ENCODE measurements around the gene FGF2. TPM values are rescaled to one million over a fixed set of nuclear protein-coding genes. Genes with fewer than 3 reads are reported as not detected.
"Not testable (repeated sequence)": the region's sequence is repeated elsewhere in the genome, so short reads cannot be mapped to it uniquely, and the experiment has no call there.

The FGF2 gene
- polyA plus RNA-seq, 1 of the 3 experiments (the other 2 are of a cell fraction) = 11.1 TPM

GRCh38 chr4:122810669-122811068 is 16.0 kb upstream of the FGF2 start:
- TF ChIP-seq TAF1 (IDR thresholded peaks at IDR 0.05; ENCODE audit: borderline replicate concordance, low read depth, low read length) (no peak), REST (IDR thresholded peaks at IDR 0.05; ENCODE audit: low read depth, low read length) (no peak)
- Histone ChIP-seq H3K4me2 (no peak overlapping the region), H3K36me3 (replicated peaks in 1 of 2; ENCODE audit: control insufficient read depth in 1 of 2, insufficient read depth in 2 of 2, low read length in 1 of 2) (no peaks in the 10 kb centered on the region)

GRCh38 chr4:122811781-122812180 is 14.8 kb upstream of the FGF2 start:
- H2AFZ ChIP-seq (ENCODE audit: low read depth); H3K4me3 ChIP-seq (ENCODE audit: low read depth in 2 of 2, low read length in 1 of 2); H3K36me3 ChIP-seq (replicated peaks in 1 of 2; ENCODE audit: control insufficient read depth in 1 of 2, insufficient read depth in 2 of 2, low read length in 1 of 2); H3F3A ChIP-seq (replicated peaks; ENCODE audit: insufficient read depth); H3K4me1 ChIP-seq (ENCODE audit: control insufficient read depth in 1 of 2, insufficient read depth in 2 of 2, low read depth in 1 of 2, low read length in 1 of 2); H3K79me2 ChIP-seq (ENCODE audit: insufficient read depth); POLR2A ChIA-PET; H3K4me2 ChIP-seq; H3K9me2 ChIP-seq; H3K27me3 ChIP-seq (ENCODE audit: insufficient read depth); H3K9ac ChIP-seq; H4K20me1 ChIP-seq (ENCODE audit: insufficient read depth); H3K9me3 ChIP-seq; H3K27ac ChIP-seq (ENCODE audit: low read depth in 2 of 2, low read length in 1 of 2); DNase-seq; CTCF ChIA-PET: not testable (repeated sequence)
- WGBS (ENCODE audit: low lambda C conversion rate) = 100% methylated on average over 6 of the region's 32 CpGs

More at GRCh38 chr4:122810669-122811068, 16.0 kb upstream of the FGF2 start:
- WGBS (ENCODE audit: low lambda C conversion rate) = 100% methylated on average over 1 of the region's 1 CpG
- Histone ChIP-seq H3K4me1 (ENCODE audit: control insufficient read depth in 1 of 2, insufficient read depth in 2 of 2, low read depth in 1 of 2, low read length in 1 of 2) (peaks cover 0 to 4% of the 10 kb centered on the region in 2 experiments; a peak in 1 of 4 replicates), H4K20me1 (ENCODE audit: insufficient read depth) (no peaks in the 10 kb centered on the region), H2AFZ (ENCODE audit: low read depth) (no peak overlapping the region), H3K9me2 (no peaks in the 10 kb centered on the region), H3K9me3 (no peaks in the 10 kb centered on the region), H3K79me2 (ENCODE audit: insufficient read depth) (no peaks in the 10 kb centered on the region), H3K9ac (no peak overlapping the region), H3K27ac (ENCODE audit: low read depth in 2 of 2, low read length in 1 of 2) (no peak overlapping the region), H3K4me3 (ENCODE audit: low read depth in 2 of 2, low read length in 1 of 2) (no peak overlapping the region), H3K27me3 (ENCODE audit: insufficient read depth) (no peaks in the 10 kb centered on the region), H3F3A (replicated peaks; ENCODE audit: insufficient read depth) (no peaks in the 10 kb centered on the region)
- DNase-seq = no peak
- CTCF ChIA-PET = no interaction called here
- POLR2A ChIA-PET = no interaction called here

- H3K9ac ChIP-seq; H2AFZ ChIP-seq (ENCODE audit: low read depth); H3K9me2 ChIP-seq; H3K27me3 ChIP-seq (ENCODE audit: insufficient read depth); H3K4me1 ChIP-seq (ENCODE audit: control insufficient read depth in 1 of 2, insufficient read depth in 2 of 2, low read depth in 1 of 2, low read length in 1 of 2); H3K4me3 ChIP-seq (ENCODE audit: low read depth in 2 of 2, low read length in 1 of 2); H3K27ac ChIP-seq (ENCODE audit: low read depth in 2 of 2, low read length in 1 of 2); H3K4me2 ChIP-seq; H3K9me3 ChIP-seq; POLR2A ChIA-PET; H4K20me1 ChIP-seq (ENCODE audit: insufficient read depth); H3K79me2 ChIP-seq (ENCODE audit: insufficient read depth); H3K36me3 ChIP-seq (replicated peaks in 1 of 2; ENCODE audit: control insufficient read depth in 1 of 2, insufficient read depth in 2 of 2, low read length in 1 of 2); DNase-seq: not testable (repeated sequence)
- 67% methylated on average over 2 of the region's 3 CpGs for WGBS (ENCODE audit: low lambda C conversion rate)
- CTCF ChIA-PET = interaction anchor here (1.1 to 1.5 kb wide), 2 partner anchors 55 to 102 kb away, joined by 4 read pairs; no protein-coding TSS in a partner anchor
- H3F3A ChIP-seq (replicated peaks; ENCODE audit: insufficient read depth) = peaks cover 10% of the 10 kb centered on the region
Measured at GRCh38 chr4:122812823-122813222, 13.8 kb upstream of the FGF2 start.

All from SK-N-SH (cell line).